SJSA1 (cell line): ENCODE results near the gene CCDC24. TPM values are rescaled to one million over a fixed set of nuclear protein-coding genes. Genes with fewer than 3 reads are reported as not detected.

Experiments used
- DNase-seq, 2 experiments: peaks; one replicate each; pipeline ENCODE4 v3.0.0-alpha.2; 2015 to 2020; ENCODE audit warnings: low spot score in 2 of 2, low read depth in 1 of 2
- H3K27ac ChIP-seq: fragments of 250-450 bp; sonication (Bioruptor Pico); 2 replicates; pipeline ENCODE4 v1.5.1; 2020; ENCODE audit warnings: mild to moderate bottlenecking, moderate library complexity
- H3K27me3 ChIP-seq: fragments of 250-450 bp; sonication (Bioruptor Pico); replicated peaks from 2 replicates; pipeline ENCODE4 v1.5.1; 2020; ENCODE audit warnings: mild to moderate bottlenecking, moderate library complexity
- H3K36me3 ChIP-seq: fragments of 250-450 bp; sonication (Bioruptor Pico); 2 replicates; pipeline ENCODE4 v1.5.1; 2020; ENCODE audit warnings: mild to moderate bottlenecking
- H3K4me1 ChIP-seq: fragments of 250-450 bp; sonication (Bioruptor Pico); replicated peaks from 2 replicates; pipeline ENCODE4 v1.6.1; 2021; ENCODE audit warnings: mild to moderate bottlenecking
- H3K4me3 ChIP-seq: fragments of 250-450 bp; sonication (Bioruptor Pico); 2 replicates; pipeline ENCODE4 v1.5.1; 2020; ENCODE audit warnings: mild to moderate bottlenecking
- H3K9me3 ChIP-seq: fragments of 250-450 bp; sonication (Bioruptor Pico); replicated peaks from 2 replicates; pipeline ENCODE4 v1.5.1; 2020; ENCODE audit warnings: mild to moderate bottlenecking
- total RNA-seq: library from RNA; depleted of rRNA; stranded (reverse); fragments of >200 nt; shearing (Covaris generic); gene quantifications from 2 replicates; pipeline ENCODE4 v1.2.3, GENCODE V29; 2014

CCDC24 gene
- total RNA-seq, 1 experiment from 2014 or later: 4.1 TPM

- Histone ChIP-seq H3K27me3 (no peaks in the 10 kb centered on the region), H3K36me3 (peaks cover 35% of the 10 kb centered on the region), H3K9me3 (no peaks in the 10 kb centered on the region), H3K4me3 (peak overlapping the region; percentile 61), H3K4me1 (peaks cover 13% of the 10 kb centered on the region), H3K27ac (no peak overlapping the region)
- DNase-seq: no peak
These were observed 20.9 kb upstream of the CCDC24 start for GRCh38 chr1:43970502-43970901.

GRCh38 chr1:43970911-43971310 is 20.5 kb upstream of the CCDC24 start:
- H3K27me3 ChIP-seq: no peaks in the 10 kb centered on the region
- H3K36me3 ChIP-seq: peaks cover 37% of the 10 kb centered on the region
- H3K4me1 ChIP-seq: peaks cover 17% of the 10 kb centered on the region
- no peak overlapping the region for H3K27ac ChIP-seq
- H3K9me3 ChIP-seq: no peaks in the 10 kb centered on the region
- DNase-seq: no peak
- no peak overlapping the region for H3K4me3 ChIP-seq

GRCh38 chr1:43971336-43971980 is 19.9 kb upstream of the CCDC24 start:
- peaks cover 23% of the 10 kb centered on the region for H3K4me1 ChIP-seq
- no peaks in the 10 kb centered on the region for H3K9me3 ChIP-seq
- H3K27me3 ChIP-seq: no peaks in the 10 kb centered on the region
- DNase-seq: no peak
- peaks cover 42% of the 10 kb centered on the region for H3K36me3 ChIP-seq
- H3K4me3 ChIP-seq: no peak overlapping the region
- H3K27ac ChIP-seq: no peak overlapping the region

GRCh38 chr1:43973981-43974442 is 17.4 kb upstream of the CCDC24 start:
- DNase-seq: no peak
- Histone ChIP-seq H3K9me3 (no peaks in the 10 kb centered on the region), H3K27ac (no peak overlapping the region), H3K36me3 (peaks cover 59% of the 10 kb centered on the region), H3K4me1 (peaks cover 42% of the 10 kb centered on the region), H3K4me3 (peak overlapping the region; percentile 88), H3K27me3 (no peaks in the 10 kb centered on the region)

GRCh38 chr1:43974443-43975248 is 16.8 kb upstream of the CCDC24 start, which contains the start of gene ATP6V0B:
Gene ATP6V0B (plus strand): TSS chr1:43974960. CDS start chr1:43975041, 81 bp downstream.
- Histone ChIP-seq H3K36me3 (peaks cover 59% of the 10 kb centered on the region), H3K4me1 (peaks cover 42% of the 10 kb centered on the region), H3K9me3 (no peaks in the 10 kb centered on the region), H3K27ac (peak within 1 kb of the TSS; percentile 57), H3K4me3 (peak within 1 kb of the TSS; percentile 88), H3K27me3 (no peaks in the 10 kb centered on the region)
- peak; percentile 87 to 96 for DNase-seq

- Histone ChIP-seq H3K27me3 (no peaks in the 10 kb centered on the region), H3K4me3 (peak overlapping the region; percentile 88), H3K27ac (peak overlapping the region; percentile 57), H3K9me3 (no peaks in the 10 kb centered on the region), H3K36me3 (peaks cover 61% of the 10 kb centered on the region), H3K4me1 (peaks cover 49% of the 10 kb centered on the region)
- no peak for DNase-seq
These were observed 16.0 kb upstream of the CCDC24 start for GRCh38 chr1:43975249-43975961.

DNA sequence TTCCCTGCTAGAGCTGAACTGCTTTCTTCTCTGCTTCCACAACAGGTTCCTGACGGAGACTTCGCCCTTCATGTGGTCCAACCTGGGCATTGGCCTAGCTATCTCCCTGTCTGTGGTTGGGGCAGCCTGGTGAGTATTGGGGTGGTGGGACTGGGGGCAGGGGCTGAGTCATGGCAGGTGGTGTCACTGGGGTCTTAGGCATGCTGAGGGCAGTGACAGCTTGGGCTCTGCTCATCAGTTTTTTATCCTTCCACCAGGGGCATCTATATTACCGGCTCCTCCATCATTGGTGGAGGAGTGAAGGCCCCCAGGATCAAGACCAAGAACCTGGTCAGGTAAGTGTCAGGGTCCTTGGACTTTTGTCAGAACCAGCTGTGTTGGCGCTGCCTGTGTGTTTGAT is 15.4 kb upstream of the CCDC24 start:
- no peaks in the 10 kb centered on the region for H3K9me3 ChIP-seq
- H3K4me3 ChIP-seq: peak overlapping the region; percentile 88
- peaks cover 68% of the 10 kb centered on the region for H3K36me3 ChIP-seq
- H3K27me3 ChIP-seq: no peaks in the 10 kb centered on the region
- H3K4me1 ChIP-seq: peaks cover 46% of the 10 kb centered on the region
- H3K27ac ChIP-seq: no peak overlapping the region
- no peak for DNase-seq

DNA sequence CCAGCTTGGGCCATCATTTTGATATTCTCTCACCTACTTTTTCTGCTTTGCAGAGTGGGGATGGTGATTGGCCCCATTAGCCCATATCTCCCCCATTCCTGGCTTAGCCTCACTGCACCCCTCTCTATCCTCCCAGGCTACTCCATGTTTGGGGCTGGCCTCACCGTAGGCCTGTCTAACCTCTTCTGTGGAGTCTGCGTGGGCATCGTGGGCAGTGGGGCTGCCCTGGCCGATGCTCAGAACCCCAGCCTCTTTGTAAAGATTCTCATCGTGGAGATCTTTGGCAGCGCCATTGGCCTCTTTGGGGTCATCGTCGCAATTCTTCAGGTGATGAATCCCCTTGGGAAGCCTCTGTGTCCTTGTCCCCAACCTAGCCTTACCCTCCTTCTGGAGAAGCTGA is 14.5 kb upstream of the CCDC24 start:
- H3K27ac ChIP-seq: no peak overlapping the region
- no peak for DNase-seq
- peaks cover 46% of the 10 kb centered on the region for H3K4me1 ChIP-seq
- no peak overlapping the region for H3K4me3 ChIP-seq
- no peaks in the 10 kb centered on the region for H3K27me3 ChIP-seq
- no peaks in the 10 kb centered on the region for H3K9me3 ChIP-seq
- peaks cover 67% of the 10 kb centered on the region for H3K36me3 ChIP-seq

DNA sequence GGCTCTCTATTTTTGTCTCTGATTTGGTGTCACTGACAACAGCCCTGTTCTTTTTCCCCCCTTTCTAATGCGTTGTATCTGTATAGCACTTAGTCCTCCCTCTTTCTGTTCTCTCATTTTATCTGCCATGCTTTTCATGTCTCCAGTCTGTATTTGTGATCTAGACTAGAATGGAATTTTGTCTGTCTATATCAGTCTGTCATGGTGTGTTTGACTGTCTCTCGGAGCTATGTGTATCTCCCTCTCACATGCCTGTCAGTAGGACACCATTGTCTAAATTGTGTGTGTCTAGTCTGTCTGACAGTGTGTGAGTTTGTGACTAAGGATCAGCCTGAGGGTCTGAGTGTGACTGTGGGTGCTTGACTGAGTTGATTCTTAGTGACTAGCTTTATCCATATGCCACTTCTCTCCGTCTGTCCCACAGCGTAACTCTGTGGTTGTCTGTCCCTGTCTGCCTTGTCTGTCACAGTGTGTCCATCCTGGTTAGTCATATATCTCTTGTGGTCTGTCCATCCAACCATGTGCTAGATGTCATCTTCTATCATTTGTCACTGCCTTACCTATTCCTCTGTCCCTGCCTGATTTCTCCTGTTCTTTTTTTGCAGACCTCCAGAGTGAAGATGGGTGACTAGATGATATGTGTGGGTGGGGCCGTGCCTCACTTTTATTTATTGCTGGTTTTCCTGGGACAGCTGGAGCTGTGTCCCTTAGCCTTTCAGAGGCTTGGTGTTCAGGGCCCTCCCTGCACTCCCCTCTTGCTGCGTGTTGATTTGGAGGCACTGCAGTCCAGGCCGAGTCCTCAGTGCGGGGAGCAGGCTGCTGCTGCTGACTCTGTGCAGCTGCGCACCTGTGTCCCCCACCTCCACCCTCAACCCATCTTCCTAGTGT is 13.8 kb upstream of the CCDC24 start:
- Histone ChIP-seq H3K27ac (no peak overlapping the region), H3K4me3 (no peak overlapping the region), H3K4me1 (peaks cover 46% of the 10 kb centered on the region)

GRCh38 chr1:43978264-43978550 is 13.2 kb upstream of the CCDC24 start:
- H3K27me3 ChIP-seq: no peaks in the 10 kb centered on the region
- no peaks in the 10 kb centered on the region for H3K9me3 ChIP-seq
- no peak overlapping the region for H3K27ac ChIP-seq
- peaks cover 69% of the 10 kb centered on the region for H3K36me3 ChIP-seq
- DNase-seq: no peak
- peaks cover 46% of the 10 kb centered on the region for H3K4me1 ChIP-seq
- no peak overlapping the region for H3K4me3 ChIP-seq

More for the DNA sequence above, 13.8 kb upstream of the CCDC24 start:
- Histone ChIP-seq H3K9me3 (no peaks in the 10 kb centered on the region), H3K27me3 (no peaks in the 10 kb centered on the region), H3K36me3 (peaks cover 68% of the 10 kb centered on the region)
- no peak for DNase-seq

GRCh38 chr1:43978551-43979260 is 12.7 kb upstream of the CCDC24 start, which contains the start of gene B4GALT2:
Gene B4GALT2 (plus strand): TSS chr1:43979210. CDS start chr1:43981161, 1,951 bp downstream.
- peak in 1 of 2 experiments; percentile 42 for DNase-seq
- H3K27ac ChIP-seq: peak within 1 kb of the TSS; percentile 65
- H3K36me3 ChIP-seq: peaks cover 69% of the 10 kb centered on the region
- no peaks in the 10 kb centered on the region for H3K9me3 ChIP-seq
- H3K4me3 ChIP-seq: peak within 1 kb of the TSS; percentile 59
- H3K27me3 ChIP-seq: no peaks in the 10 kb centered on the region
- peaks cover 46% of the 10 kb centered on the region for H3K4me1 ChIP-seq

- H3K36me3 ChIP-seq: peaks cover 71% of the 10 kb centered on the region
- H3K9me3 ChIP-seq: no peaks in the 10 kb centered on the region
- peak overlapping the region; percentile 59 for H3K4me3 ChIP-seq
- peaks cover 44% of the 10 kb centered on the region for H3K4me1 ChIP-seq
- H3K27ac ChIP-seq: peak overlapping the region; percentile 65
- no peak for DNase-seq
- H3K27me3 ChIP-seq: no peaks in the 10 kb centered on the region
These were observed 12.2 kb upstream of the CCDC24 start for GRCh38 chr1:43979261-43979527.
